NCI-H1417 treated with DMSO at 0.1 percent for 48 hours (cell line): ENCODE measurements around the gene ZNF722.
"Not testable (repeated sequence)": the region's sequence is repeated elsewhere in the genome, so short reads cannot be mapped to it uniquely, and the experiment has no call there.

Experiments used
- DNase-seq: peaks from one replicate; lab custom pipeline; 2025; lab: John Stamatoyannopoulos, UW

ZNF722 gene

GRCh38 chr7:63998549-63998948 is at the start of gene ZNF722:
TSS of gene ZNF722 (plus strand) at chr7:63998849. CDS start at chr7:63998962, 113 bp downstream.
- no peak for DNase-seq

GRCh38 chr7:63953181-63953580 is 45.5 kb upstream of the ZNF722 start:
- no peak for DNase-seq

GRCh38 chr7:63968629-63969028 is 30.0 kb upstream of the ZNF722 start:
- no peak for DNase-seq

- not testable (repeated sequence) for DNase-seq
Observed at GRCh38 chr7:64015496-64015895, 16.8 kb downstream of the ZNF722 start.

GRCh38 chr7:64035388-64035787 is 36.7 kb downstream of the ZNF722 start:
- no peak for DNase-seq

GRCh38 chr7:64037095-64037494 is 38.4 kb downstream of the ZNF722 start:
- no peak for DNase-seq

GRCh38 chr7:64045301-64046040 is 46.8 kb downstream of the ZNF722 start, which contains the start of gene ZNF727:
TSS of gene ZNF727 (plus strand) at chr7:64045434. CDS start at chr7:64045622, 188 bp downstream.
- DNase-seq: no peak

GRCh38 chr7:64046041-64046389 is 47.4 kb downstream of the ZNF722 start:
- no peak for DNase-seq
